ENCODE measurements around the gene SFN.

- TF ChIP-seq POLR2A (IDR thresholded peaks at IDR 0.05; ENCODE audit: borderline replicate concordance, extremely low read depth, insufficient read depth, insufficient read length) = no peak
- TF ChIP-seq CTCF (IDR thresholded peaks at IDR 0.05 in 2 of 3, conservative IDR thresholded peaks at IDR 0.05 in 1 of 3; ENCODE audit: borderline replicate concordance in 1 of 3, insufficient read depth in 1 of 3, low read depth in 2 of 3, low read length in 2 of 3) = no peak
- TF ChIP-seq CEBPB (IDR thresholded peaks at IDR 0.05; ENCODE audit: low read depth) = no peak
- TF ChIP-seq EZH2phosphoT487 (IDR thresholded peaks at IDR 0.05; ENCODE audit: borderline replicate concordance) = no peak
- TF ChIP-seq RAD21 (IDR thresholded peaks at IDR 0.05; ENCODE audit: low read depth) = no peak
- no peak for TF ChIP-seq SIN3A (IDR thresholded peaks at IDR 0.05; ENCODE audit: low read depth)
- no peak for TF ChIP-seq ZBTB33 (IDR thresholded peaks at IDR 0.05; ENCODE audit: extremely low read depth, insufficient replicate concordance, low read length)
- TF ChIP-seq EGR1 (IDR thresholded peaks at IDR 0.05; ENCODE audit: low read depth) = no peak
- no peak for TF ChIP-seq EZH2 (IDR thresholded peaks at IDR 0.05)
- no peak for TF ChIP-seq POLR2AphosphoS5 (IDR thresholded peaks at IDR 0.05; ENCODE audit: low read depth, low read length)
- TF ChIP-seq TCF7L2 (IDR thresholded peaks at IDR 0.05; ENCODE audit: borderline replicate concordance, extremely low read depth, insufficient read depth, insufficient read length) = no peak
Observed at GRCh38 chr1:26877326-26877725, 14.4 kb downstream of the SFN start.
